A673 (cell line): ENCODE results near the gene CETN2. TPM values are rescaled to one million over a fixed set of nuclear protein-coding genes. Genes with fewer than 3 reads are reported as not detected.

Experiments used
- BruUV-seq: library from RNA; stranded (reverse); fragments of 400-500 nt; replicated peaks from 2 replicates; lab custom pipeline; 2021; lab: Mats Ljungman, UMichigan
- CTCF ChIA-PET: fragments of 300-600 bp; sonication (Branson Sonifier 250); formaldehyde crosslinking; loops from one replicate; lab custom pipeline; 2022; ENCODE audit warnings: antibody characterized with exemption; lab: Charles Lee
- POLR2A ChIA-PET: fragments of 300-600 bp; sonication (Branson Sonifier 250); formaldehyde crosslinking; loops from one replicate; lab custom pipeline; 2022; ENCODE audit warnings: antibody characterized with exemption; ENCODE audit not compliant: low non-redundant PET; lab: Charles Lee
- DNase-seq: peaks from one replicate; pipeline ENCODE4 v3.0.0-alpha.2; 2015; ENCODE audit warnings: low spot score
- H3K27ac ChIP-seq: fragments of 200-600 bp; sonication (generic); 2 replicates; pipeline ENCODE4 v1.5.1; 2016; ENCODE audit warnings: mixed run types, low read depth, mild to moderate bottlenecking, mixed read lengths, antibody characterized with exemption, low read length; ENCODE audit not compliant: poor library complexity, severe bottlenecking
- H3K27me3 ChIP-seq: fragments of 200-600 bp; sonication (generic); replicated peaks from 2 replicates; pipeline ENCODE4 v1.6.1; 2017; ENCODE audit warnings: mixed run types, low read depth, mild to moderate bottlenecking, mixed read lengths, antibody characterized with exemption, low read length; ENCODE audit not compliant: insufficient read depth, poor library complexity
- H3K36me3 ChIP-seq: fragments of 200-600 bp; sonication (generic); 2 replicates; pipeline ENCODE4 v1.6.1; 2016; ENCODE audit warnings: mixed run types, mild to moderate bottlenecking, mixed read lengths, antibody characterized with exemption, low read length; ENCODE audit not compliant: insufficient read depth, poor library complexity, severe bottlenecking
- H3K4me1 ChIP-seq: fragments of 200-600 bp; sonication (generic); 2 replicates; pipeline ENCODE4 v1.6.1; 2017; ENCODE audit warnings: mixed run types, mild to moderate bottlenecking, mixed read lengths, antibody characterized with exemption, low read length; ENCODE audit not compliant: insufficient read depth, poor library complexity, severe bottlenecking
- H3K4me3 ChIP-seq: fragments of 200-600 bp; sonication (generic); 2 replicates; pipeline ENCODE4 v1.5.1; 2016; ENCODE audit warnings: low read depth, mixed run types, mild to moderate bottlenecking, mixed read lengths, low read length; ENCODE audit not compliant: poor library complexity, severe bottlenecking
- H3K9me3 ChIP-seq: fragments of 200-600 bp; sonication (generic); 2 replicates; pipeline ENCODE4 v1.6.1; 2016; ENCODE audit warnings: mixed run types, low read depth, mild to moderate bottlenecking, mixed read lengths, antibody characterized with exemption, low read length; ENCODE audit not compliant: poor library complexity, severe bottlenecking
- CTCF ChIP-seq: fragments of 300-800, 200-600 bp; sonication (generic); conservative IDR thresholded peaks from 2 replicates; pipeline ENCODE4 v1.5.1; 2017; ENCODE audit warnings: low read depth, mild to moderate bottlenecking, antibody characterized with exemption, low read length, moderate library complexity, mixed read lengths
- EZH2 ChIP-seq: fragments of 200-600 bp; sonication (generic); IDR thresholded peaks from 2 replicates; pipeline ENCODE4 v1.6.1; 2017; ENCODE audit warnings: borderline replicate concordance, low read depth, mild to moderate bottlenecking, mixed read lengths, antibody characterized with exemption, low read length; ENCODE audit not compliant: poor library complexity, severe bottlenecking
- intact Hi-C: fragments of 100-400 bp; cut with micrococcal nuclease; formaldehyde crosslinking; loops from one replicate; pipeline ENCODE4 v1.10.0; 2022; ENCODE audit not compliant: unreplicated experiment
- total RNA-seq: library from RNA; stranded (reverse); gene quantifications from 2 replicates; pipeline ENCODE4 v1.2.3, GENCODE V29; 2021

The CETN2 gene
- total RNA-seq, 1 experiment from 2014 or later, result 36.1 TPM

- H3K4me1 ChIP-seq, result no peaks in the 10 kb centered on the region
- TF ChIP-seq EZH2 (no peak), CTCF (no peak)
- BruUV-seq, result no TSS peak
- H3K4me3 ChIP-seq, result no peak overlapping the region
- intact Hi-C loops, result no loop called here
- H3K36me3 ChIP-seq, result peaks cover 11% of the 10 kb centered on the region
- CTCF ChIA-PET, result no interaction called here
- POLR2A ChIA-PET, result no interaction called here
- no peak for DNase-seq
- no peaks in the 10 kb centered on the region for H3K27me3 ChIP-seq
- H3K9me3 ChIP-seq, result no peaks in the 10 kb centered on the region
- no peak overlapping the region for H3K27ac ChIP-seq
These were observed 40.7 kb upstream of the CETN2 start for GRCh38 chrX:152871260-152871659.

GRCh38 chrX:152869972-152870371, 39.4 kb upstream of the CETN2 start:
- ChIA-PET CTCF (no interaction called here), POLR2A (no interaction called here)
- H3K36me3 ChIP-seq, result peaks cover 18% of the 10 kb centered on the region
- BruUV-seq, result no TSS peak
- no peak overlapping the region for H3K4me3 ChIP-seq
- no peak overlapping the region for H3K27ac ChIP-seq
- no peaks in the 10 kb centered on the region for H3K4me1 ChIP-seq
- no peaks in the 10 kb centered on the region for H3K27me3 ChIP-seq
- TF ChIP-seq CTCF, result no peak
- no peak for TF ChIP-seq EZH2
- DNase-seq, result no peak
- intact Hi-C loops, result no loop called here
- no peaks in the 10 kb centered on the region for H3K9me3 ChIP-seq

GRCh38 chrX:152866386-152866785, 35.8 kb upstream of the CETN2 start:
- Histone ChIP-seq H3K4me3 (no peak overlapping the region), H3K36me3 (peaks cover 26% of the 10 kb centered on the region), H3K27ac (no peak overlapping the region), H3K27me3 (no peaks in the 10 kb centered on the region), H3K9me3 (no peaks in the 10 kb centered on the region), H3K4me1 (no peaks in the 10 kb centered on the region)
- intact Hi-C loops, result no loop called here
- TF ChIP-seq EZH2 (no peak), CTCF (no peak)
- no peak for DNase-seq
- ChIA-PET CTCF (no interaction called here), POLR2A (no interaction called here)
- no TSS peak for BruUV-seq
